OCI-LY7 (cell line): Measurements from ENCODE around the gene RAD54L.

Experiments
- CTCF ChIP-seq: fragments of 200-600 bp; sonication (generic); conservative IDR thresholded peaks from 2 replicates; pipeline ENCODE4 v1.5.1; 2014; ENCODE audit warnings: mild to moderate bottlenecking, antibody characterized with exemption, low read length, moderate library complexity, mixed read lengths
- EZH2phosphoT487 ChIP-seq: fragments of 200-600 bp; sonication (generic); IDR thresholded peaks from 2 replicates; pipeline ENCODE4 v1.6.1; 2018; ENCODE audit warnings: low read depth, borderline replicate concordance, mild to moderate bottlenecking, mixed run types, antibody characterized with exemption, low read length, moderate library complexity, mixed read lengths

GRCh38 chr1:46256523-46256922 lies 9.0 kb downstream of the RAD54L start:
- TF ChIP-seq CTCF (no peak), EZH2phosphoT487 (no peak)
